Fibroblast of skin of scalp (primary cell): ENCODE measurements around the gene SLC16A8.
"Not testable (repeated sequence)": the region's sequence is repeated elsewhere in the genome, so short reads cannot be mapped to it uniquely, and the experiment has no call there.

Experiments
- DNase-seq: peaks from one replicate; pipeline ENCODE4 v3.0.0-alpha.2; 2013

Gene SLC16A8

DNA sequence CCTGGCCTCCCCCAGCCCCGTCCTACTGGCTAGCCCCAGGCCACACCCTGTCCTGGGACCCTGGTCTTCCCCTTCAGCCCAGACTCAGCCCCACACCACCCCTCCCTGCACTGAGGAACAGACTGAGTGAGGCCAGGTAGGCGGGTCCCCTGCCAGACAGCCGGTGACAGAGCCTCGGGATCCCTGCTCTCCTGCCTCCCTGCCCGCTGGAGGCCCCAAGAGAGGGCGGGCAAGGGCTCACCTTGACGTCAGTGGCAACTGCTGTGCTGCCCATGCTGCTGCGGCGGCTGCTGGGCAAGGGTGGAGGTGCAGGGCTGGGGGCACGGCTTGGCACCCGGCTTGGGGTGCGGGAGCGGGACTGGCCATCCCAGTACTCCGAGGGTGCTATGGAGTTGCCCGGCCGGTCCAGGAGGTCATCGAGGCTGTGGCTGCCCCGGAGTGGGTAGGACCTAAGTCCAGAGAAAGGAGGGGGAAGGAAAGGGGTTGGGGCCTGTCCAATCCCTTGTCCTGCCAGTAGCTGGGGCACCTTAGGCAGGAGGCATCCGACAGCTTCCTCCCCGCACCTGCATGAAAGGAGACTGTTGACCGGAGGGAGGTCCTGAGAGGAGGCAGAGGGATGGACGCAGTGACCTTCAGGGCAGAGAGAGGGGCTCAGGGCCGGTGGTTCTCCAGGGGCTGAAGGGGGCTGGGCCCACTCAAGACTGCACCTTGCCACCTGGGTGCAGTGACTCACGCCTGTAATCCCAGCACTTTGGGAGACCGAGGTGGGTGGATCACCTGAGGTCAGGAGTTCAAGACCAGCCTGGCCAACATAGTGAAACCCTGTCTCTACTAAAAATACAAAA is 2.2 kb upstream of the SLC16A8 start:
- no peak for DNase-seq

DNA sequence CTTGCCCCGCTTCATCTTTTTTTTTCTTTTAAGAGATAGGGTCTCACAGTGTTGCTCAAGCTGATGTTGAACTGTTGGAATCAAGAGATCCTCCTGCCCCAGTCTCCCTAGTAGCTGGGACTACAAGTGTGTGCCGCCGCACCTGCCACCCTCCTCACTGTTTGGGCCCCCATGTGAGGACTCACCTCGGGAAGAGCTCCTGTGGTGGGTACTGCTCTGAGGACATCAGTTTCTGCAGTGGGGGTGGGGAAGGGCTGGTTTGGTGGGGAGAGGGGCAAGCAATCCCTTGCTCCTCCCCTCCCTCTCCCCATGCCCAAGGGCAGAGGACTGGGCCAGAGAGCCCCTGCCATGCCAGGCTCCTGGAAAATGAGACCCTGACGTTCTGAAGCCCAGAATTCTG is 1.5 kb upstream of the SLC16A8 start:
- no peak for DNase-seq

DNA sequence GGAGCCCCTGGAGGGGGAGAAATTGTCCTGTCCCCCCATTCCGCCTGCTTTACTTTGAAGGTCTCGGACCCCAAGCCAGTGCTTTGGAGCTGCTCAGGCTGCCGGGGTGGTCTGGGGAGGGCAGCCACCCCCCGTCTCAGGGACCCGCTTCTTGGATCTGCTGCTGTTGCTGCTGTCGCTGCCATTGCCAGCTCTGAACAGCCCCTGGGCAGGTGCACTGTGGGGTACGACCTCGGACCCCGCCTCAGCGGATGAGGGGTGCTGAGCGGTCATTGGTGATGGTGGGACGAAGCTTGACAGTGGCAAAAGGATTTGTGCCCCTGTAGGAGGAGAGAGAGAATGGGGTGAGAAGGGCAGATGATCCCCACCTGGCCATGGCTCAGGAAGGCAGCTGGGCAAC is 1.1 kb upstream of the SLC16A8 start:
- DNase-seq = no peak

DNA sequence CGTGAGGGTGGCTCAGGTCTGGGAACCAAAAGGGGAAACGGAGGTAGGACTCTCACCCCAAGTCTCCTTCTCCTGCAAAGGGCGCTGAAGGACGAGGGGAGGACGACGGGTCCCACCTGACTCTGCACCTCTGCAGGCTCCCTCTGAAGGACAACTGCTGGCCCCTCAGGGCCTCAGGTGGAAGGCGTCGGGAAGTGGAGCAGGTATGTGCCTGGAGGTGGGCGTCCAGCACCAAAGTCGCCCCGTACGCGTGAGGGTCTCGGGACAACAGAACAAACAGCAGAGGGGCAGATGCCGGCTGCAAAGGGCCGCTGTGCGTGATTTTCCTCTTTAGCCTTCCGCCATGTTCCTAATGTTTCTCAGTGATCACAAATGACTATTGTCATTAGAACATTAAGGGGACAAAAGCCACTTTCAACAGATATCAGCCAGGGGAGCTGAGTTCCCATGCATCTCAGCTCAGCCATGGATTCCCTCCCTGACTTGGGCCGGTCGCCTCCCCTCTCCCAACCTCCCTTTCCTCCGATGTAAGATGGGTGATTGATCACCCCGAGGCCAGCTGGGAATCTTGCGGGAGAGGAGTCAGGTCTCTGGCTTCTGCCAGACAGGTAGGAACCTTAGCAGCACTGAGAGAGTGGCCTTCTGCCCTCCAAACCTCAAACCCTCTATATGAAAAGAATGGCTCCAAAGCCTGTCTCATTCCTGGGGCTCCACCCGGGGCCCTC is 836 bp downstream of the SLC16A8 start:
- DNase-seq = no peak

DNA sequence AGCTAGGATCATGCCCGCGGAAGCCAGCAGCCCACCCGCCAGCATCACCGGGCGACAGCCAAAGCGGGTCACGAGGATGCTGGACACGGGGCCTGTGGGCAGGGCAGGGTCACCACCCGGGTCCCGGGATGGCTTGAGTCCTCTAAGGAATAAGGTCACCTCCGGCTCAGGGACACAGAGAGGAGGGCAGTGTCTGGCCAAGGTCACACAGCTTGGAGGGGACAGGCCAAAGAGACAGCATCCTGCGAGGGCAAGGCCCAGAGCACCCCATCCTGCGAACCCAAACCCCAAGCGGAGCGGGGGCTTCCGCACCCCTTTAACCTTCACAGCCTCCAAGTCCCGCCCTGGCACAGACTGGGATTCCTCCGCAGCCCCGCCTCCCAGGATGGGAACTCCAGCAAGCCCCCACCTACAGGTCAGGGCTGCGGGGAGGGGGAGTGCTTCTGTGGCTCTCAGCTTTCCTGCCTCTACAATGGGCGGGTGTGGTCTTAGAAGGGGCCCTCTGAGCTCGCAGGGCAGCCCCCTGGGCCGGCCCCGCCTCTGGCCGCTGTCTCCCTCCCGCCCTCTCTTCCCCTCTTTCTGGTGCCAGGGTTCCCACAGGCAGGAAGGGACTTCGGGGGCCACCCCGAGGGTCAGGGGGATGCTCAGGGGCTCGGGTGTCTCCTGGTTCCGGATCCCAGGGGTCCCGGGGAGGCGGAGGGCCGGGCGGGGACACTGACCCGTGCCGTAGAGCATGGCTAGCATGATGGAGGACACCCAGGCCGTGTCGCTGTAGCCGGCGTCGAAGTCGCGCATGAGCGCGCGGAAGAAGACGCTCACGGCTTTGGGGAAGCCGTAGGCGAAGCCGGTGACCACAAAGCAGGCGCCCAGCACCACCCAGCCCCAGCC is 1.8 kb downstream of the SLC16A8 start:
- DNase-seq = no peak

DNA sequence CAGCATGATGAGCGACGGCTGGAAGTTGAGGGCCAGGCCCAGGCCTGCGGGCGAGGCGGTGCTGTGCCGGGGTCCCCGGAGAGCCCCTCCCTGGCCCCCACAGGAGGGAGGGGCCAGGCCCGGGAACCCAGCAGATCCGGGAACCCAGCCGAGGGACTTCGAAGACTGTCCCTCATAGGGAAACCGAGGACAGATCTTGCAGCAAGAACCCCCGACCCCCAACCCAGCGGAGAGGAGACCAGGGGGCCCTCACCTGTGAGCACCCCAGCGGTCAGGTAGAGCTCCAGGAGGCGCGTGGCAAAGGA is 2.4 kb downstream of the SLC16A8 start:
- DNase-seq = no peak

DNA sequence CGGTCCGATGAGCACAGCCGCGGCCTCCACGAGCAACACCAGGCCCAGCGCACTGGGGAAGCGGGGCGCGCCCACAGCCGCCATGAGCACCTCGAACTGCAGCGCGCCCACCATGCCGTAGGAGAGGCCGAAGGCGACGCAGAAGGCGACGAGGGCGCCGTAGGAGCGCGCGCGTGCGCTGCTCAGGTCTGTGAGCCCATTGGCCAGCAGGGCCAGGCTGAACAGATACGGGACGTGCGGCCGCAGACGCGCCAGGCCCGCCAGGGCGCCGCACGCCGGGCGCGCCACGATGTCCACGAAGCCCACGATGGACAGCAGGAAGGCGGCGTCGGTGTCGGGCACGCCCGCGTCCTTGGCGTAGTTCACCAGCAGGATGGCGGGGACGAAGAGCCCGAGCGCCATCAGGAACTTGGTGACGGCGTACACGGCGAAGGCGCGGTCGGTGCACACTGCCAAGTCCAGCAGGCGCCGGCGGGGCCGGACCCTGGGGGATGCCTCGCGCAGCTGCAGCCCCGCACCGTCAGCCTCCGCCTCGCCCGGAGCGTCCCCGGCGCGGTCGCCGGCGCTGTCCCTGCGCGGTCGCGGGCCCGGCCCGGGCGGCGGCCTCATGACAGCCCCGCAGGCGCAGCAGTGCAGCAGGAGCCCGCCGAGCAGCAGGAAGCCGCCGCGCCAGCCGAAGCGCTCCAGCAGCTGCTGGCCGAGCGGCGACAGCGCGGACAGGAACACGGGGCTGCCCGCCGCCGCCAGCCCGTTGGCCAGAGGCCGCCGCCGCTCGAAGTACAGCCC is 2.9 kb downstream of the SLC16A8 start:
- DNase-seq = peak; percentile 53

DNA sequence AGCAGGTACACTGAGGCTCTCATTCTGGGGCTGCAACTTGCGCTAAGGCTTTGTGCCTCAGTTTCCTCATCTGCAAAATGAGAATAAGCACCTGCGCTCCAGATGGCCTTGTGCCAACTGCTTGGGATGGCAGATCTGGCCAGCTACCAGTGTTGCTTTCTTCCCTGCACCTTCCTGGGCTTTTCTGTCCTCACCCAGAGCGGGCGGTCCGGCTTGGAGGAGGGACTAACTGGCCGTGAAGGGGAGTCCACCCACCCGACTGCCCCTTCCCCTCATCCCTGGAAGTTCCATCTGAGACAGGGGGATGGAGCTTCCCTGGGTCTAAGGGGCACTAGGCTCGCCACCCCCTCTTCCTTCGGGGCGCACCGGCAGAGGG is 3.5 kb downstream of the SLC16A8 start:
- DNase-seq = no peak

DNA sequence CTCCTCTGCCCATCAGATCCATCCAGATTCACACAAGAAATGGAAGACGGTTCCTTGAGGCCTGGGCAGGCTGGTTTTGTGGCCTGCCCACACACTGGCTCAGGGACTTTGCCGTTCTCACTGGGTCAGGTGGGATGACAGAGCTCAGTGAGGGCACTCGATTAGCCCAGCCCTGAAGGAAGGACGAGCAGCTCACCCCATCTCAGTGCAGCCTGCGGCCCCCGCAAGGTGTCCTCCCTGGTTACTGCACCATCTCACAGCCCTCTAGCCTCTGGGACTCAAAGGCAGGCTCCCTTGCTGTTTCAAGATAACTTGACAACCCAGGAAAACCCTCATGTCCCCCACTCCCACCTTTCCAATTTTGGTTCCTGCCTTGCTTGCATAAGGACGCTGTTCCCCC is 4.2 kb downstream of the SLC16A8 start:
- no peak for DNase-seq

DNA sequence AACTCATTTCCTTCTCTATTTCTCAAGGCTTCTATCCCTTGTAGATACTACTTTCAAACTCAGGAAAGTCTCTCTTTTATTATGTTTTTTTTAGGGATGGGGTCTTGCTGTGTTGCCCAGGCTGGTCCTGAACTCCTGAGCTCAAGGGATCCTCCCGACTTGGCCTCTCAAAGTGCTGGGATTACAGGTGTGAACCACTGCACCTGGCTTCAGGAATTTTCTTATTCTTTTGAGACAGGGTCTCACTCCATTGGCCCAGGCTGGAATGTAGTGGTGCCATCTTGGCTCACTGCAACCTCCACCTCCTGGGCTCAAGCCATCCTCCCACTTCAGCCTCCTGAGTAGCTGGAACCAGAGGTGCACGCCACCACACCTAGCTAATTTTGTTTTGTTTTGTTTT is 4.8 kb downstream of the SLC16A8 start:
- not testable (repeated sequence) for DNase-seq

DNA sequence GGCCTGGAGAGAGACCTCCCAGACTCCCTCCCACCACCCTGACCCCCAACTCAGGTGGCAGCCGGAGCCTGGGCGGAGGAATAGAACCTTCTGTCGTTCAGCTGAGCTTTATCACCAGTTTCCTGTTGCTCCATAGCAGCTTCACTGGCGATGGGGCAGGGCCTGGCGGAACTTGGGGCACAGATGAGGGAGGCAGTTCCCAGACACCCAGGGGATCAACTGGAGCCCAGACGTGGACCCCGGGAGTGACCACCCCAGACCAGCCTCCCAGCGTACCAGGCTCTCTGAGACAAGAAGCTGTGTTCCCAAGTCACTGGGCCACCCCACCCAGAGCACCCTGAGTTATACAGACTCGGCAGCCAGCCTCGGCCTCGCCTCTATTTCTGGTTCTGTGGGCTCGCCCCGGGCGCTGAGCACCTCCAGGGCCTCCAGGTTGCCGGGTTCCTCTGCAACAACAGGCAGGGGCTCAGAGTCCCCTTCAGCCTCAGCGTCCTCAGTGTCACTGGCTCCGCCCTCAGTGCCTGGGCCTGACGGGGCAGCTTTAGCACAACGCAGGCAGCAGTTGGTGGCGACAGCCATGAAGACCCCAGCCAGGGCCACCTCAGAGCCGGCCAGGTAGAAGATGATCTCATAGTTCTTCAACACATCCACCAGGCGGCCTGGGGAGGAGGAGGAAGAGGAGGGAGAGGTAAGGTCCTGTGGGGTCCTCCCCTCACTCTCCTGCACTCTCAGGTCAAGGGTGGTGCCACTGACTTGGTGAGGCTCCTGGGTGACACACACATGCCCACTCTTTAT is 5.7 kb downstream of the SLC16A8 start:
- no peak for DNase-seq

DNA sequence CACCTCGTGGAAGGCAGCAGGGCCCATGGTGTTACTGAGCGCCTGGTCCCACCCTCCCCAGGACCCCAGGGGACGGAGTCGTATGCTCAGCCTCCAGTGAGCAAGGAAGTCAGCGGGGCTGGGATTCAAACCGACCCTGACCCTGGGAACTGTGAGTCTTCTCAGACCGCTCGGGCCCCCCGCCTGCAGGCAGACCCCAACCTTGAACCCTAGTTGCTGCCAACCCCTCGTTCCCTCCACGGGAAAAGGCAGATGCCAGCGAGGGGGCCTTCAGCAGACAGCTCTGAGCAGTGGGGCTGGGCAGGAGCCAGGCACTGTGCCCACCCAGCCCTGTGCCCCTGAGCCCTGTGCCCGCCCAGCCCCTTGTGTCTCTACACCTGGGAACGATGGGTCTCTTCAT is 6.4 kb downstream of the SLC16A8 start:
- no peak for DNase-seq

DNA sequence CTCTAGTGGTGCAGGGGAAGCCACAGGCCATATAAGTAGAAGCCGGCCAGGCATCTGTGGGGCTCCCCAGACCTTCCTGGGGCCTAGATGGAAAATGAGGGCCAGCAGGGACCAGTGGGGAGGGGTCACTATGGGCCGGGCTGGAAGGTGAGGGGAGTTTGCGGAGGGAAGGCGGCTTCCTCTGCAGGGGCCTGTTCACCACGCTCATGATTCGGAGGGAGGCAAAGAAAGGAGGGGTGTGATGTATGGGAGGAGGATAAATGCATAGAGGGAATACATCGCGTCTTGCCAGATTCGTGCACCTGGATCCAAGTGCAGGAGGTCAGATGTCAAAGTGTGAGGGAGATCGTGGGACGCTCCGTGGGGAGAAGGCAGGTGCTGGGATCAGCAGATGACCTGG is 6.9 kb downstream of the SLC16A8 start:
- DNase-seq = no peak

DNA sequence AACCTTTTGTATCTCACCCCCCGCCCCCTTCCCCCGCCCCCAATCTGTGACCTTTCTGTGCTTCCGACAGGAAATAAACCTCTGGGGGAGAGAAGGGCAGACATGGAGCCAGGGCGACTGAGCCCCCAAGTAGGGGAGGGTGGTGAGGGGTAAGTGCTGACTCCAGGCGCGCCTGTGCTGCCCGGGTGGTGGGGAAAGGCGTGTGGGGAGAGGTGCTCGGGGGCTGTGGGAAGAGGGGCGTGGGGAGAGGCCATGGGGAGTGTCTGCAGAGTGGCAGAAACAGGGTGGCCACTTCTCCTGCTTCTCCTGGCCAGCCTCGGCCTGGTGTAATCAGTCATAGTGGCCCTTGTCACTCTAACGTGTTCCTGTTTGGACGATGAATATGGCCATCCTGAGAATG is 8.0 kb downstream of the SLC16A8 start:
- no peak for DNase-seq

DNA sequence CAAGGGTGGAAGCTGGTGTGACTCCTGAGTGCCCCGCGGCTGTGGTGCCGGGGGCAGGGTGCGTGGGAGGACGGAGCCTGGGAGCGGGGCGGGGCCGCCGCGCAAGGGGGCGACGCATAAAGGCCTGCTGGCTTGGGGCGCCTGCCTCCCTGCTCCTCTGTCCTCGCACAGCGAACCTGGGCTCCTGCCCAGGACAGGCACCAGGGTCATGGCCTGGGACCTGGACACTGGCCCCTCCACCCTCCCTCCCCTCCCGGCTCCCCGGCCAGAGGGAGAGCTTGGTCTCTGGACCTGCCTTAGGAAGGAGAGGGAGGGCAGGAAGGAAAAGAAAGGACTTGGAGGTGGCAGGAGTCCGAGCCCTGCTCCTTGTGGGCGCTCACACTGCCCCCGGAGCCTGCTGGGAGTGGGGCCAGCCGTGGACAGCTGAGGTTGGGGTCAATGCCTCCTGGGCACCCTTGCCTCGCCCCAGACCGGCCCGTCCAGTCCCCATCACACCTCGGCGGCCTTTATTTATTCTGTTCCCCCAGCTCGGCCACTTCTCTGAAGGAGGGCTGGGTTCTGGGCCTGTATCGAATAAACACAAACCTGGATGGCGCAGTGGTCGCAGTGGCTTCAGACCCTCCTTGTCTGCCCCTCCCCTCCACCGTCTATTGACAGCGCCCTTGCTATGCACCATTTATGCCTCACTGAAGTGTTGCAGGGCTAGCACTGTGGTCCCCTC is 8.7 kb downstream of the SLC16A8 start:
- DNase-seq = no peak

DNA sequence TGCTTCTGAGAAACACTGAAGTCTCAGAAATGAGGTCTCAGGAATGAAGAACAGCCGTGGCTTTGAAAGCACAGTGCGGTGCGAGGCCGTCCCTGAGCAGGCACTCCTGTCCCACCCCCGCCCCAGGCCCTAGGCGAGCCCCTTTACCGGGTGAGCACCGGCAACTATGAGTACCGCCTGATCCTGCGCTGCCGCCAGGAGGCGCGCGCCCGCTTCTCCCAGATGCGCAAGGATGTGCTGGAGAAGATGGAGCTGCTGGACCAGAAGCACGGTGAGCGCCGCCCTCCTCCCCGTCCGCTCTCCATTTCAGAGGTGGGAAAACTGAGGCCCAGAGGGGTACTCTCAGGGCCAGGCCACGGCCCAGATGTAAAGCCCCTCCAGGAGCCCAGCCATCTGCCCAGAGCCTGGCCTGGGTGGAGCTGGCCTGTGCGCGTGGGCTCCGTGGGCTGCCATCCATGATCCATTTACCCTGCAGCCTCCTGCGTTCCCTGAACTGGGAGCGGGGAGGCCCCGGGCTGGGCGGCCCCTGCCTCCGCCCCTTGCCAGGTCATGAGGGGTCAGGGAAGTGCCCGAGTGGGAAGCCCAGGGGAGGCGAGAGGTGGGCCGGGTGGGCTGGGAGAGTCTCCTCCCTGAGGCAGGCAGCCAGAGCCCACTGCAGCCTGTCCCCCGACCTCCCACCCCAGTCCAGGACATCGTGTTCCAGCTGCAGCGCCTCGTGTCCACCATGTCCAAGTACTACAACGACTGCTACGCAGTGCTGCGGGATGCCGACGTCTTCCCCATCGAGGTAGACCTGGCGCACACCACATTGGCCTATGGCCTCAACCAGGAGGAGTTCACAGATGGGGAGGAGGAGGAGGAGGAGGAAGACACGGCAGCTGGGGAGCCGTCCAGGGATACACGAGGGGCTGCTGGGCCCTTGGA is 9.5 kb downstream of the SLC16A8 start:
- peak; percentile 53 for DNase-seq

DNA sequence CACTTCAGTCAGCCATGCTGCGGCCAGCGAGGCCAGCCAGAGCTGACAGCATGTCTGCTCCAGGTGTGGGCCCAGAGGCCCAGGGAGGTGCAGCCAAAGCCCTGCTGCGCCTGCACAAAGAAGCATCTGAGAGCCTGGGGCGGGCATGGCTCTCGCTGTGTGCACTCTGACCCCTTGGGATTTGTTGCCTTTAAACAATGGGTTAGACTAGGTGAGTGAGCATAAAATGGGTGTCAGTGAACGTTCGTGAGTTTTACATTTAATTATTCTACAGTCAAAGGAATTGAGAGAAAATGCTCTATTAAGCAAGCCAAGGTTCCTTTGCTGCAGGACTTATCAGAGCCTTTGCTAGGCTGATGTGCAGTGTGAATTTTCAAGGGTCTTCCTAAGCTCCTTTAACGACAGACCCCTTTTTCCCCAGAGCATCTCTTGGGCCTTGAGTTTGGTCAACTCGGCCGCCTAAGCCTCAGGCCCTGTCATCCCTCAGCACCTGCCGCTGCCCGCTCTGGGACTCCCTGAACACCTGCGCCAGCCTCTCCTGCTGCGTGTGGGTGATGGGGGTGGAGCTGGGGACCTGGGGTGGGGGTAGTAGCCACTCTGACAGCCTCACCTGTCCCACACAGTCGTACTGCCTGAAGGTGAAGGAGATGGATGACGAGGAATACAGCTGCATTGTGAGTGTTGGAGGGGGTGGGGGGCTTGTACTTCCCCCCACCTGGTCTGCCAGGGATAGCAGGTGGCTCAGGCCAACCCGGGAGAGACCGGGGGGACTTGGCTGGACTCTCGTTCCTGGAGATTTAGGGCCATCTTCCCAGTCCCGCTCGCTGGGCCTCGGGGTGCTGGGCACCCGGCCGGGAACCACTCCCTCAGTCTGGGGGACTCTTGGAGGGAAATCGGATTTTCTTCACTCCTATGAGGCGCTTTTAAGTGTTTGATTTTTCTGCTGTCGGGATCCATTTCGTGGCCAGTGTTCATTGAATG is 10.5 kb downstream of the SLC16A8 start:
- no peak for DNase-seq

DNA sequence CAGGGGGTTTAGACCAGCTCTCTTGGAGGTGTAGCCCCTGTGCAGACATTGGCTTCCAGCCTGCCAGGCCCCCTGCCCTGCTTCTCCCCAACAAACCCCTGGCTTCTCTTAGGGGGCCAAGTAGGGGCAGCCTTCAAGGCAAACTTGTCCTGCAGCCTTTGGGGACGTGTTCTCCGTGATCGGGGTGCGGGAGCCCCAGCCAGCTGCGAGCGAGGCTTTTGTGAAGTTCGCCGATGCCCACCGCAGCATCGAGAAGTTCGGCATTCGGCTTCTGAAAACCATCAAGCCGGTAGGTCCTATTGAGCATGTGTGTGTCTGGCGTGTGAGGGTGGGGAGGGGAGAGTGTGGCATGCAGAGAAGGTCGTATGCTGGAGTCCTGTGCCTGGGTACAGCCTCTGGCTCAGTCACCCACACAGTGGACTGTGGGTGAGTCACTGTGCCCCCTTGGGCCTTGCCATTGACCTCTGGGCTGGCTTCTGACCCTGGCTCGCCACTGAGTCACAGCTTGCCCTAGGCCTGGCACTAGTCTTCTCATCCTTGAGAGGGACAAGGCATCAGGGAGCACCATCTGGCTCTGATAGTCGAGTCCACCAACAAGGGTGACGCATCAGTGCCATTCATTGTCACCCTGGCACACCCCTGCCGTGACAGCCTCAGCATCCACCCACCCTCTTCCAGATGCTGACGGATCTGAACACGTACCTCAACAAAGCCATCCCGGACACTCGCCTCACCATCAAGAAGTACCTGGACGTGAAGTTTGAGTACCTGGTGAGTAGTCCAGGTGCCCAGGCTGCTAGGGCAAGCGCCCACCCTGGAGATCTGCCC is 11.4 kb downstream of the SLC16A8 start:
- DNase-seq = no peak
